WI38 (cell line): ENCODE measurements around the gene FGG.

ENCODE experiments used
- H3K4me3 ChIP-seq: 2 replicates; pipeline ENCODE4 v1.5.1; 2011; ENCODE audit warnings: low read depth, mild to moderate bottlenecking, control low read depth, low read length
- TF ChIP-seq, protein P1 (sequence below): IDR thresholded peaks from 2 replicates; pipeline ENCODE4 v1.5.1; 2012; ENCODE audit warnings: low read depth, mild to moderate bottlenecking, control low read depth, low read length

The FGG gene

DNA sequence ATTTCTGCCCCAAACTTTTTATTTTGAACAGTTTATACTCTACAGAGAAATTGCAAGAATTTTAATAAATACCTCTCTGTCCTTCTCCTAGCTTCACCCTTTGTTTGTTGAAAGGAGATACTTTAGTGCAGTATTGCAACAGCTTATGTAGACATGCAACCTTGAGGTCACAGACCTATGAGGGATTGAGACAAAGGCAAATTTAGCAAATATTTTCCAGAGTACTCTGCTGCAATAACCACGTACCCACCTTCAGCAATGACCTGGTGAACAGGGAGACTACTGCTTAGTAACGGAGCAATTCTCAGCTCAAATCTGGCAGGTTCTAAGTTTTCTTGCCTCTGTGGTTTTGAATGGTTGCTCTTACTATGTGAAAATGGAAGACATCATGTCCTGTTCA lies 35.1 kb downstream of the FGG start:
- TF ChIP-seq, protein P1, sequence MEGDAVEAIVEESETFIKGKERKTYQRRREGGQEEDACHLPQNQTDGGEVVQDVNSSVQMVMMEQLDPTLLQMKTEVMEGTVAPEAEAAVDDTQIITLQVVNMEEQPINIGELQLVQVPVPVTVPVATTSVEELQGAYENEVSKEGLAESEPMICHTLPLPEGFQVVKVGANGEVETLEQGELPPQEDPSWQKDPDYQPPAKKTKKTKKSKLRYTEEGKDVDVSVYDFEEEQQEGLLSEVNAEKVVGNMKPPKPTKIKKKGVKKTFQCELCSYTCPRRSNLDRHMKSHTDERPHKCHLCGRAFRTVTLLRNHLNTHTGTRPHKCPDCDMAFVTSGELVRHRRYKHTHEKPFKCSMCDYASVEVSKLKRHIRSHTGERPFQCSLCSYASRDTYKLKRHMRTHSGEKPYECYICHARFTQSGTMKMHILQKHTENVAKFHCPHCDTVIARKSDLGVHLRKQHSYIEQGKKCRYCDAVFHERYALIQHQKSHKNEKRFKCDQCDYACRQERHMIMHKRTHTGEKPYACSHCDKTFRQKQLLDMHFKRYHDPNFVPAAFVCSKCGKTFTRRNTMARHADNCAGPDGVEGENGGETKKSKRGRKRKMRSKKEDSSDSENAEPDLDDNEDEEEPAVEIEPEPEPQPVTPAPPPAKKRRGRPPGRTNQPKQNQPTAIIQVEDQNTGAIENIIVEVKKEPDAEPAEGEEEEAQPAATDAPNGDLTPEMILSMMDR = no peak
- H3K4me3 ChIP-seq = no peak overlapping the region

DNA sequence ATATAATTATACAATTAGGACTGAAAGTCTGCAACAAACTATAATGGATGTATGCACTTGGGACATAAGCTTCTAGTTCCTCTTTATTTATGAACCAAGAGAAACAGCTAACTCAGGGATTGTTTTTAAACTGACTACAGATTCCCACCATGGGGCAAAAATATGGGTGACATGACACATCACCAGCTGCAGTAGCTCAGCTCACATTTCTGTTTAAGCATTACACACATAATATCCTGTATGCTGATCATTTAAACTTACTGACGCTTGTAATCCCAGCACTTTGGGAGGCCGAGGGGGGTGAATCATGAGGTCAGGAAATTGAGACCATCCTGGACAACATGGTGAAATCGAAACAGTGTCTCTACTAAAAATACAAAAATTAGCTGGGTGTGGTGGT lies 38.1 kb downstream of the FGG start:
- TF ChIP-seq, protein P1 = no peak
- no peak overlapping the region for H3K4me3 ChIP-seq

DNA sequence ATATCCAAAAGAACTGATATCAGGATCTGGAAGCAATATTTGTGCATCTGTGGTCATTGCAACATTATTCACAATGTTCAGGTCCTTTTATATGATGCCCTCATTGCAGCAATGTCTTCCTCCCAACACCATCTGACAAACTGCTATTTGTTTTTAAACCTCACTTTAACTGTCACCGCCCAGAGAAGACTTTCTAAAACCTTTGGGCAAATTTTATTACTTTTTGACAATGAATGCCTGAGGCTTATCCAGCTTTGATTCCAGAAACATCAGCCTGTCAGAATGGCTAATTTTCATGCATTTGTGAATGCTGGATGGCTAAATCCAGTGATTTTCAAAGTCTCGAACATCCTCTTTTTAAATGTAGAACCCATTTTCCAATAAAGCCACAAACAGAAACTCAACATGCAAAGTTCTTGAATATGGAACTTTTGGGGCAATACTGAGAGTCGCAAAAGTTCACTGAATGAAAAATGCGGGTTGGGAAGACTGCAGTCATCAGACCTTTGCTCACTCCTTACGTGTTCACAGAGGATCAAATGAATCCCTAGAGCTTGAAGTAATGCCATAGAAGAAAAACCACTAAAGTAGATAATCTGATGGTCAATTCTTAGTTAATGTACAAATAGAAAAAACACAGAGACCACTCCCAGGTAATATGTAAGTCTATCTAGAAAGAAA lies 39.1 kb downstream of the FGG start:
- TF ChIP-seq, protein P1 = no peak
- no peak overlapping the region for H3K4me3 ChIP-seq

DNA sequence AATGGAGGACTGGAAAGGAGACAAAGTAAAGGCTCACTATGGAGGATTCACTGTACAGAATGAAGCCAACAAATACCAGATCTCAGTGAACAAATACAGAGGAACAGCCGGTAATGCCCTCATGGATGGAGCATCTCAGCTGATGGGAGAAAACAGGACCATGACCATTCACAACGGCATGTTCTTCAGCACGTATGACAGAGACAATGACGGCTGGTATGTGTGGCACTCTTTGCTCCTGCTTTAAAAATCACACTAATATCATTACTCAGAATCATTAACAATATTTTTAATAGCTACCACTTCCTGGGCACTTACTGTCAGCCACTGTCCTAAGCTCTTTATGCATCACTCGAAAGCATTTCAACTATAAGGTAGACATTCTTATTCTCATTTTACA lies 42.9 kb downstream of the FGG start:
- TF ChIP-seq, protein P1 = no peak
- H3K4me3 ChIP-seq = no peak overlapping the region

DNA sequence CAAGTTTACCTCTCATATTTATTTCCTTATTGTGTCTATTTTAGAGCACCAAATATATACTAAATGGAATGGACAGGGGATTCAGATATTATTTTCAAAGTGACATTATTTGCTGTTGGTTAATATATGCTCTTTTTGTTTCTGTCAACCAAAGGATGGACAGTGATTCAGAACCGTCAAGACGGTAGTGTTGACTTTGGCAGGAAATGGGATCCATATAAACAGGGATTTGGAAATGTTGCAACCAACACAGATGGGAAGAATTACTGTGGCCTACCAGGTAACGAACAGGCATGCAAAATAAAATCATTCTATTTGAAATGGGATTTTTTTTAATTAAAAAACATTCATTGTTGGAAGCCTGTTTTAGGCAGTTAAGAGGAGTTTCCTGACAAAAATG lies 43.4 kb downstream of the FGG start:
- H3K4me3 ChIP-seq = no peak overlapping the region
- TF ChIP-seq, protein P1 = no peak

DNA sequence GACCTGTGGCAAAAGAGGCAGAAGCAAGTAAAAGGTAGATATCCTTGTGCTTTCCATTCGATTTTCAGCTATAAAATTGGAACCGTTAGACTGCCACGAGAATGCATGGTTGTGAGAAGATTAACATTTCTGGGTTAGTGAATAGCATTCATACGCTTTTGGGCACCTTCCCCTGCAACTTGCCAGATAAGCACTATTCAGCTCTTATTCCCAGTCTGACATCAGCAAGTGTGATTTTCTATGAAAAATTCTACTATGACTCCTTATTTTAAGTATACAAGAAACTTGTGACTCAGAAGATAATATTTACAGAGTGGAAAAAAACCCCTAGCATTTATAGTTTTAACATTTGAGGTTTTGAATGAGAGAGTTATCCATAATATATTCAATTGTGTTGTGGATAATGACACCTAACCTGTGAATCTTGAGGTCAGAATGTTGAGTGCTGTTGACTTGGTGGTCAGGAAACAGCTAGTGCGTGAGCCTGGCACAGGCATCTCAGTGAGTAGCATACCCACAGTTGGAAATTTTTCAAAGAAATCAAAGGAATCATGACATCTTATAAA lies 45.7 kb downstream of the FGG start:
- TF ChIP-seq, protein P1 = no peak
- no peak overlapping the region for H3K4me3 ChIP-seq

DNA sequence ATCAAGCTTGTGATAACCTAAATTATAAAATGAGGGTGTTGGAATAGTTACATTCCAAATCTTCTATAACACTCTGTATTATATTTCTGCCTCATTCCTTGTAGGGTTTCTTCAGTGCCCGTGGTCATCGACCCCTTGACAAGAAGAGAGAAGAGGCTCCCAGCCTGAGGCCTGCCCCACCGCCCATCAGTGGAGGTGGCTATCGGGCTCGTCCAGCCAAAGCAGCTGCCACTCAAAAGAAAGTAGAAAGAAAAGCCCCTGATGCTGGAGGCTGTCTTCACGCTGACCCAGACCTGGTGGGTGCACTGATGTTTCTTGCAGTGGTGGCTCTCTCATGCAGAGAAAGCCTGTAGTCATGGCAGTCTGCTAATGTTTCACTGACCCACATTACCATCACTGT lies 46.8 kb downstream of the FGG start:
- H3K4me3 ChIP-seq = no peak overlapping the region

More for the DNA sequence above, 46.8 kb downstream of the FGG start:
- TF ChIP-seq, protein P1 = no peak
